T-helper 1 cell treated with Interleukin-12 subunit alpha and Interleukin-12 subunit beta and Interleukin-4 antibody, amounts not matched to agents 30 ng/mL and 1 ng/mL, for 36 hours (primary cell): ENCODE results near the gene MASTL. TPM values are rescaled to one million over a fixed set of nuclear protein-coding genes. Genes with fewer than 3 reads are reported as not detected.

Source experiments
- intact Hi-C: fragments of 100-400 bp; cut with micrococcal nuclease; formaldehyde crosslinking; loops from one replicate; pipeline ENCODE4 v1.15.1; 2024
- total RNA-seq: library from RNA; stranded (reverse); gene quantifications from 2 replicates; pipeline ENCODE4 v1.2.3, GENCODE V29; 2022

MASTL gene
- 26.5 and 26.9 TPM in 2 replicates for total RNA-seq

DNA sequence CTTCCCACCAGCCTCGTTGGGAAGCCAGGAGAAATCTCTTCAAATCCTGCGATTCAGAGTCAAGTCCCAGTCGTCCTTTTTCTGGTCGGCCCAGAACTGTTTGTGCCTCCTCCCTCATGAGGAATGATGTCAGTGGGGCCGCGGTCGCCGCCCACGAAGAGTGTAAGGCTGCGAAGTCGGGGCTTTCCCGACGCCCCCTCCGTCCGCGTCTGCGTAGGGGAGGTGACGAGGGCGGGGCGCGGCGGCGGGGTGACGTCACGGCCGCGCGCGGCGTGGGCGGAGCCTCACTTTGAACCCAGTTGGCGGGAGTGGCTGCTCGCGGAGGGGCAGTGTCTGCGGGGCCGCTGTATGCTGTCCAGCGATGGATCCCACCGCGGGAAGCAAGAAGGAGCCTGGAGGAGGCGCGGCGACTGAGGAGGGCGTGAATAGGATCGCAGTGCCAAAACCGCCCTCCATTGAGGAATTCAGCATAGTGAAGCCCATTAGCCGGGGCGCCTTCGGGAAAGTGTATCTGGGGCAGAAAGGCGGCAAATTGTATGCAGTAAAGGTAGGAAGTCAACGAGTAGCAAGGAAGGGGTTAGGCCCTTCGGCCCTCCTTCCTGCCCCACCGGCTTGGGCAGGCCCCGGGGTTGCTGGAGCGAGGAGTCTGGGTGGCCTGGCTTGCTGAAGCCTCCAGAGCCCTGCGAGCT, at the start of gene MASTL:
Gene MASTL, plus strand, starts transcription at position 287 of the 689 bp plus-strand sequence. Its CDS starts 75 bp downstream, at position 362.
- intact Hi-C loops, result loop anchor here (1.0 to 10.0 kb wide), 11 partner anchors 55 to 1520 kb away; partner anchors contain the start of genes ANKRD26, BAMBI, PDSS1 and RAB18

GRCh38 chr10:27108165-27108564, 47.0 kb upstream of the MASTL start:
- intact Hi-C loops, result loop anchor here (10.0 kb wide), 1 partner anchor 773 kb away; no protein-coding TSS in a partner anchor

DNA sequence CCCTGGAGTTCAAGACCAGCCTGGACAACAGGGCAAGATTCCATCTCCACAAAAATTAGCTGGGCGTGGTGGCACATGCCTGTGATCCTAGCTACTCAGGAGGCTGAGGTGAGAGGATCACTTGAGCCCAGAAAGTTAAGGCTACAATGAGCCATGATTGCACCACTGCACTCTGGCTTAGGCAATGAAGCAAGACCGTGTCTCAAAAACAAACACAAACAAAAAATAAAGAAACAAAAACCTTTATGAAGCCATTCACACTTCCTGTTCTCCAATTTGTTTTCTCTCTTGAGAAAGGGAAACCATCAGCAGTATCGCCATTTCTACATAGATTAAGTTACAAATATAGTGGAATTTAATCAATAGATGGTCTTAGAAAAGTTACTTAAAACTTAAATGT, 20.8 kb upstream of the MASTL start:
- intact Hi-C loops, result no loop called here

GRCh38 chr10:27138277-27138676, 16.9 kb upstream of the MASTL start:
- intact Hi-C loops, result no loop called here

DNA sequence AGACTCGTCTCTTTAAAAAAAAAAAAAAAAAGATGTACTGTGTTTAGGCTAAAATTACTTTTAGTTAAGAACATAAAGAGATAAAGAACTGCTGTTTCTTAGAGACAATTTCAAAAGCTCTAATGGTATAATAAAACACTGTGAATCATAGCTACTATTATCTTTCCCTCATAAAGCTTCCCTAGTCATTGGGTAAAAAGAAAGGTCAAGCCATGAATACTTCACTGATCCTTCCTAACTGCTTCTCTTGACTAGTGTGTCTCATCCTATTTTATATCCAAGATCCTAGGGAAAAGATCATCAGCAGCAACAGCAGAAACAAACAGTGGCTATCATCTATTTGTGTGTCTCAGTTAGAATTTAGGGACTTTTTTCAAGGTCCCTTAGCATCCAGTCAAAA, 11.5 kb upstream of the MASTL start:
- intact Hi-C loops, result no loop called here

DNA sequence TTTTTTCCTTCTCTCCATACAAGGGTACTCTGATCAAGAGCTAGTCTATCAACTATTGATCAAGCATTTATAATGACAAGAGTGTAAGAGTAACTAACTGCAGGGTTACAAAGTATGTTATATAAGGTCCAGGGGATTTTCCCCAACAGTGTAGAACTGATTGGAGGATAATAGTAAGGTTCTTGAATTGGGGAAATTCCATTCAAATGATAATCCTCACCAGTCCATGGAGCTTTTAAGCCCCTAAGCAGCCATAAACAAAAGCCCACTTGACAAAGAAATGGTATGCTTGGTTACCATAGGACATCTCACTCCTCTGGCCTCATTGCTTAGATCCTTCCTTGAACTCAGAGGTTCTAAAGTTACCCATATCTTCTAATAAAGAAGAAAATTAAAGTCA, 9.2 kb upstream of the MASTL start:
- intact Hi-C loops, result no loop called here

GRCh38 chr10:27147701-27148100, 7.5 kb upstream of the MASTL start:
- intact Hi-C loops, result loop anchor here (2.0 kb wide), 1 partner anchor 703 kb away; no protein-coding TSS in a partner anchor

GRCh38 chr10:27150261-27150660, 4.9 kb upstream of the MASTL start:
- intact Hi-C loops, result loop anchor here (5.0 to 10.0 kb wide), 2 partner anchors 663 to 1525 kb away; partner anchors contain the start of gene BAMBI

DNA sequence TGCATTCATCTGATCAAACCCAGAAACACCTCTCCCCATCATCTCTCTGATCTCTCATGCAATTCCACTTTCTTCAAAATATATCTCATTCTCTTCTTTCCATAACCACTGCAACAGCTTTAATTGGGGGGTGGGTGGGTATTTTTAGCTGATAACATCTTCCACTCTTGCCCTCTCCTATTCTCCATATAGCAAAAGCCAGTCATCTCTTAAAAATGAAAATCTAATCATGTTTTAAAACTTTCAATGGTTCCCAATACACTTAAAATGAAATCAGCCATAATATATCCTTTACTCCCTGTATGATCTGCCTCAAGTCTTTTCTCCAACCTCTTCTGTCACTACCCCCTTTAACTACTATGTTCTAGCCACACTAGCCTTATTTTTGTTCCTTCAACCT, 2.5 kb upstream of the MASTL start:
- intact Hi-C loops, result loop anchor here (2.0 to 10.0 kb wide), 3 partner anchors 16 to 1522 kb away; partner anchors contain the start of gene BAMBI

GRCh38 chr10:27153329-27153728, 1.8 kb upstream of the MASTL start:
- intact Hi-C loops, result loop anchor here (2.0 to 10.0 kb wide), 3 partner anchors 17 to 1521 kb away; partner anchors contain the start of gene BAMBI

GRCh38 chr10:27153845-27154193, 1.3 kb upstream of the MASTL start:
- intact Hi-C loops, result loop anchor here (1.0 to 10.0 kb wide), 10 partner anchors 17 to 1521 kb away; partner anchors contain the start of genes BAMBI, MPP7 and PDSS1

DNA sequence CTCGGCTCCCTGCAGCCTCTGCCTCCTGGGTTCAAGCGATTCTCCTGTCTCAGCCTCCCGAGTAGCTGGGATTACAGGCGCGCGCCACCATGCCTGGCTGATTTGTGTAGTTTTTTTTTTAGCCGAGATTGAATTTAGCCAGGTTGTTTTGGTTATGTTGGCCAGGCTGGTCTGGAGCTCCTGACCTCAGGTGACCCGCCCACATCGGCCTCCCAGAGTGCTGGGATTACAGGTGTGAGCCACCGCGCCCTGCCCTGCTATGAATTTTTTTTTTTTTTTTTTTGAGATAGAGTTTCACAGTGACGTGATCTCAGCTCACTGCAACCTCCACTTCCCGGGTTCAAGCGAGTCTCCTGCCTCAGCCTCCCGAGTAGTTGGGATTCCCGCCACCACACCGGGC, 1.4 kb downstream of the MASTL start:
- intact Hi-C loops, result loop anchor here (5.0 to 10.0 kb wide), 3 partner anchors 66 to 1518 kb away; partner anchors contain the start of gene BAMBI

GRCh38 chr10:27157150-27157549, 2.0 kb downstream of the MASTL start:
- intact Hi-C loops, result loop anchor here (5.0 to 10.0 kb wide), 3 partner anchors 65 to 1518 kb away; partner anchors contain the start of gene BAMBI

DNA sequence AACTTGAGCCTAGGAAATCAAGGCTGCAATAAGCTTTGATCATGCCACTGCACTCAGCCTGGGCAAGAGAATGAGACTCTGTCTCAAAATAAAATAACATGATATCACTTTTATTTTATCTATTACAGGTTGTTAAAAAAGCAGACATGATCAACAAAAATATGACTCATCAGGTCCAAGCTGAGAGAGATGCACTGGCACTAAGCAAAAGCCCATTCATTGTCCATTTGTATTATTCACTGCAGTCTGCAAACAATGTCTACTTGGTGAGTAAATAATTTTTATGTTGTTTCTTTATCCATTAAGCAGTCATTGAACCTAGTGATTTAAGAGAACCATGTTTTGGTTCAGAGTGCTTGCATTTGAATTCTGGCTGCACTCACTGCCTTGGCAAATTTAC, 3.3 kb downstream of the MASTL start:
- intact Hi-C loops, result loop anchor here (5.0 to 10.0 kb wide), 3 partner anchors 64 to 1516 kb away; partner anchors contain the start of gene BAMBI

- intact Hi-C loops, result loop anchor here (10.0 kb wide), 1 partner anchor 605 kb away; no protein-coding TSS in a partner anchor
Observed at GRCh38 chr10:27169849-27170248, 14.7 kb downstream of the MASTL start.

DNA sequence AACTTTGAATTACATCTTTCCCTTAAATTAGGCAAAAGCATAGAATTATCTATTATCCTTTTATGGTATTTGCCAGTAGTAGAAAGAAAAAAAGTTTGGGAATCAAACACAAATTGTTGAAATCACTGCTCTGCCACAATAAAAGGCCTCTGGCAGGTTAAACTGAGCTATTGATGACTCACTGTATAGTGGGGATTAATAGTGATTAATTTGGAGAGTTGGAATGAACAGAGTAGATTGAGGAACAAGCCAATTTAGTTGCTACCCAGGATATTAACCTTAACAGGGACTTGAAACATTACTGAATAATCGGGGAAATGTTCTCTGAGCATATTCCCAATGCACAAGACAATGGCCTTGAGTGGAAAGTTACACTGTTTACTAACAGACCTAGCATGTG, 33.1 kb downstream of the MASTL start:
- intact Hi-C loops, result no loop called here

GRCh38 chr10:27188897-27189296, 33.7 kb downstream of the MASTL start:
- intact Hi-C loops, result no loop called here

DNA sequence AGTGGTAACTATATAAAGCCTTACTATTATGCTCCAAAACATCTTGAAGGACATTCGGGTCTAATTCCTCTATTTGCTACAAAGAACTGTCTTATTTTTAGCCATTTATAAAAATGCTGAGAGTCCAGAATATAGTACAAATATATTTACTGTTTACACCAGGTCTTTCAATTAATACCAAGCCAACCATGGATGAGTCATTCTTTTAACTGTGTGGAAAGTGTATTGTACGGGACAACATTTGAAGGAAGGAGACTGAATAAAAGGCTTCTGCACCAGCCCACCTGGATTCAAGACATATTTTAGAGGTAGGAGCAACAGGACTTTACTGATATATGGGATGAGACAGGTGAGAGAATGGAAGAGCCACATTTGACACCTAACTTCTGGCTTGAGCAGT, 35.4 kb downstream of the MASTL start:
- intact Hi-C loops, result no loop called here

GRCh38 chr10:27192284-27192683, 37.1 kb downstream of the MASTL start:
- intact Hi-C loops, result no loop called here

GRCh38 chr10:27197980-27198620, 42.9 kb downstream of the MASTL start:
- intact Hi-C loops, result no loop called here

GRCh38 chr10:27203806-27204205, 48.7 kb downstream of the MASTL start:
- intact Hi-C loops, result no loop called here

- intact Hi-C loops, result no loop called here
Observed at GRCh38 chr10:27207350-27207749, 52.2 kb downstream of the MASTL start.
